SH-SY5Y (cell line): ENCODE results near the gene ALPI.

Experiments used
- GATA2 ChIP-seq: IDR thresholded peaks from 2 replicates; pipeline ENCODE4 v1.6.1; 2011; ENCODE audit warnings: mild to moderate bottlenecking, low read depth, low read length
- GATA3 ChIP-seq: IDR thresholded peaks from 2 replicates; pipeline ENCODE4 v1.6.1; 2011; ENCODE audit warnings: low read depth, mild to moderate bottlenecking, low read length, moderate library complexity

GRCh38 chr2:232447091-232447620 lies 8.8 kb upstream of the ALPI start:
- TF ChIP-seq GATA3: no peak
- no peak for TF ChIP-seq GATA2
